AG04450 (cell line): ENCODE data around the gene NPAS3. TPM values are rescaled to one million over a fixed set of nuclear protein-coding genes. Genes with fewer than 3 reads are reported as not detected.

Source experiments
- CTCF ChIA-PET: fragments of 300-600, 350-600 bp; formaldehyde crosslinking; extraction: SDS; loops from one replicate; lab custom pipeline; 2022; ENCODE audit warnings: antibody characterized with exemption, inconsistent platforms; lab: Charles Lee
- POLR2A ChIA-PET: fragments of 350-600 bp; formaldehyde crosslinking; extraction: SDS; loops from one replicate; lab custom pipeline; 2021; ENCODE audit warnings: antibody characterized with exemption, inconsistent platforms; lab: Yijun Ruan, JAX
- DNase-seq: peaks from one replicate; pipeline ENCODE4 v3.0.0-alpha.2; 2011; ENCODE audit warnings: low read depth, low spot score
- H3K27ac ChIP-seq: one replicate; pipeline ENCODE4 v1.5.1; 2012; ENCODE audit warnings: low read depth, low read length, control low read depth
- H3K27me3 ChIP-seq: one replicate; pipeline ENCODE4 v1.6.0; 2012; ENCODE audit warnings: low read length; ENCODE audit not compliant: control insufficient read depth, insufficient read depth
- H3K4me3 ChIP-seq: 2 replicates; pipeline ENCODE4 v1.5.1; 2011; ENCODE audit warnings: mild to moderate bottlenecking, low read depth, low read length, control low read depth
- H3K9me3 ChIP-seq: 2 replicates; pipeline ENCODE4 v1.5.1; 2012; ENCODE audit warnings: low read length; ENCODE audit not compliant: control insufficient read depth, insufficient read depth
- CTCF ChIP-seq: IDR thresholded peaks from 2 replicates; pipeline ENCODE4 v1.5.1; 2011; ENCODE audit warnings: low read depth, low read length, control low read depth, inconsistent platforms
- polyA plus RNA-seq: library from polyadenylated mRNA; depleted of rRNA; stranded (reverse); fragments of >200 nt; gene quantifications from 2 replicates; pipeline ENCODE4 v1.2.3, GENCODE V29; 2011

Gene NPAS3
- polyA plus RNA-seq, 1 experiment: not detected

- Histone ChIP-seq H3K27ac (no peak overlapping the region), H3K9me3 (no peaks in the 10 kb centered on the region), H3K27me3 (no peaks in the 10 kb centered on the region), H3K4me3 (no peak overlapping the region)
- POLR2A ChIA-PET: no interaction called here
- TF ChIP-seq CTCF: no peak
- CTCF ChIA-PET: interaction anchor here (0.6 to 1.1 kb wide), 2 partner anchors 42 to 392 kb away, joined by 3 to 5 read pairs; no protein-coding TSS in a partner anchor
- DNase-seq: no peak
Observed at GRCh38 chr14:32980178-32980901, 41.7 kb downstream of the NPAS3 start.

- H3K9me3 ChIP-seq: no peaks in the 10 kb centered on the region
- H3K4me3 ChIP-seq: no peak overlapping the region
- ChIA-PET POLR2A (no interaction called here), CTCF (no interaction called here)
- no peak for TF ChIP-seq CTCF
- no peak for DNase-seq
- no peaks in the 10 kb centered on the region for H3K27me3 ChIP-seq
- H3K27ac ChIP-seq: no peak overlapping the region
Observed at GRCh38 chr14:32980902-32981501, 42.3 kb downstream of the NPAS3 start.

GRCh38 chr14:32984241-32984930, 45.7 kb downstream of the NPAS3 start:
- DNase-seq: no peak
- no peak overlapping the region for H3K4me3 ChIP-seq
- ChIA-PET CTCF (no interaction called here), POLR2A (no interaction called here)
- H3K27me3 ChIP-seq: no peaks in the 10 kb centered on the region
- no peak for TF ChIP-seq CTCF
- no peaks in the 10 kb centered on the region for H3K9me3 ChIP-seq
- no peak overlapping the region for H3K27ac ChIP-seq

GRCh38 chr14:32985866-32986265, 47.2 kb downstream of the NPAS3 start:
- TF ChIP-seq CTCF: no peak
- H3K4me3 ChIP-seq: no peak overlapping the region
- H3K27ac ChIP-seq: no peak overlapping the region
- ChIA-PET CTCF (no interaction called here), POLR2A (no interaction called here)
- no peaks in the 10 kb centered on the region for H3K9me3 ChIP-seq
- no peaks in the 10 kb centered on the region for H3K27me3 ChIP-seq
- no peak for DNase-seq
